HUDEP-2 (cell line): ENCODE data around the gene CENPX.

Experiments
- DNase-seq, 76 experiments: peaks; one replicate each; lab custom pipeline; 2025; ENCODE audit not compliant: unreplicated experiment in 76 of 76; lab: John Stamatoyannopoulos, UW

Gene CENPX

GRCh38 chr17:82025401-82026107 lies 2.9 kb upstream of the CENPX start:
- no peak for DNase-seq

GRCh38 chr17:82024859-82025258 lies 2.2 kb upstream of the CENPX start:
- no peak for DNase-seq

GRCh38 chr17:82023447-82024241 lies 966 bp upstream of the CENPX start:
- peak in 14 of 76 experiments; percentile 5 to 76 (median 28) for DNase-seq

- DNase-seq: peak in 75 of 76 experiments; percentile 86 to 100 (median 99)
Observed at GRCh38 chr17:82022981-82023446, 336 bp upstream of the CENPX start, which contains the start of gene LRRC45. Gene LRRC45 (plus strand): TSS chr17:82023305. CDS start chr17:82023644, 339 bp downstream.

GRCh38 chr17:82021900-82022309 lies 773 bp downstream of the CENPX start:
- peak in 11 of 76 experiments; percentile 16 to 40 (median 24) for DNase-seq

- DNase-seq: peak in 63 of 76 experiments; percentile 6 to 78 (median 47)
Observed at GRCh38 chr17:82021107-82021899, 1.4 kb downstream of the CENPX start.

GRCh38 chr17:82020572-82021106 lies 2.0 kb downstream of the CENPX start:
- no peak for DNase-seq

GRCh38 chr17:82019690-82020571 lies 2.7 kb downstream of the CENPX start:
- DNase-seq: peak in 63 of 76 experiments; percentile 20 to 73 (median 53)

GRCh38 chr17:82018989-82019689 lies 3.5 kb downstream of the CENPX start:
- no peak for DNase-seq

GRCh38 chr17:82018152-82018988 lies 4.3 kb downstream of the CENPX start:
- peak in 1 of 76 experiments; percentile 5 for DNase-seq

- no peak for DNase-seq
Observed at GRCh38 chr17:82017612-82018151, 5.0 kb downstream of the CENPX start.

- no peak for DNase-seq
Observed at GRCh38 chr17:82016875-82017459, 5.7 kb downstream of the CENPX start.

GRCh38 chr17:82016061-82016874 lies 6.4 kb downstream of the CENPX start:
- DNase-seq: no peak

- DNase-seq: no peak
Observed at GRCh38 chr17:82015311-82015971, 7.2 kb downstream of the CENPX start.

- DNase-seq: no peak
Observed at GRCh38 chr17:82014971-82015310, 7.7 kb downstream of the CENPX start.

GRCh38 chr17:82014432-82014831 lies 8.2 kb downstream of the CENPX start:
- DNase-seq: peak in 27 of 76 experiments; percentile 2 to 57 (median 22)
